HG03060 (cell line): ENCODE measurements around the gene SLC7A10.

ENCODE experiments used
- ATAC-seq: cut with Tn5 transposase; IDR thresholded peaks from one replicate; pipeline ENCODE4 v1.9.1; 2021; ENCODE audit warnings: low read depth, moderate number of reproducible peaks; ENCODE audit not compliant: unreplicated experiment

SLC7A10 gene

DNA sequence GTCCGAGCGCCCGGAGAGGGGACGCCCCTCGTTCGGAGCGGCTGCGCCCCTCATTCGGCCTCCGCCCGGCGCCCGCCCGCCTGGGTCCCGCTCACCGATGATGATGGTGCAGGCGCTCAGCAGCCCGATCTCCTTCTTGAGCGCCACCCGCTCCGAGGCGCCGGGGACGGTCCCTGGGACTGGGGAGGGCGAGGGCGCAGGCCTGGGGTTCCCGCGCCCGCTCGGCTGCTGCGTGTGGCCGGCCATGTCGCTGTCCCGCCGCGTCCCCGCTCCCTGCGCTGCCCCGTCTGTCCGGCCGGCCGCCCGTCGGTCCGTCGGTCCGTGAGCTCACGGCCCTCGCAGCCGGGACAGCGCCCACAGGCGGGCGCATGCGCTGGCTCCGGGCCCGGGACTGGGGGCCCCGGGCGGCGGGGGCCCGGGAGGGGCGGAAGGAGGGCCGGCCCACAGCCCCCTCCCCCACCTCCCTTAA lies at the start of gene SLC7A10:
TSS of gene SLC7A10 (minus strand) at position 393 of the 469 bp plus-strand sequence. CDS start at position 246, 147 bp downstream.
- ATAC-seq = no peak

DNA sequence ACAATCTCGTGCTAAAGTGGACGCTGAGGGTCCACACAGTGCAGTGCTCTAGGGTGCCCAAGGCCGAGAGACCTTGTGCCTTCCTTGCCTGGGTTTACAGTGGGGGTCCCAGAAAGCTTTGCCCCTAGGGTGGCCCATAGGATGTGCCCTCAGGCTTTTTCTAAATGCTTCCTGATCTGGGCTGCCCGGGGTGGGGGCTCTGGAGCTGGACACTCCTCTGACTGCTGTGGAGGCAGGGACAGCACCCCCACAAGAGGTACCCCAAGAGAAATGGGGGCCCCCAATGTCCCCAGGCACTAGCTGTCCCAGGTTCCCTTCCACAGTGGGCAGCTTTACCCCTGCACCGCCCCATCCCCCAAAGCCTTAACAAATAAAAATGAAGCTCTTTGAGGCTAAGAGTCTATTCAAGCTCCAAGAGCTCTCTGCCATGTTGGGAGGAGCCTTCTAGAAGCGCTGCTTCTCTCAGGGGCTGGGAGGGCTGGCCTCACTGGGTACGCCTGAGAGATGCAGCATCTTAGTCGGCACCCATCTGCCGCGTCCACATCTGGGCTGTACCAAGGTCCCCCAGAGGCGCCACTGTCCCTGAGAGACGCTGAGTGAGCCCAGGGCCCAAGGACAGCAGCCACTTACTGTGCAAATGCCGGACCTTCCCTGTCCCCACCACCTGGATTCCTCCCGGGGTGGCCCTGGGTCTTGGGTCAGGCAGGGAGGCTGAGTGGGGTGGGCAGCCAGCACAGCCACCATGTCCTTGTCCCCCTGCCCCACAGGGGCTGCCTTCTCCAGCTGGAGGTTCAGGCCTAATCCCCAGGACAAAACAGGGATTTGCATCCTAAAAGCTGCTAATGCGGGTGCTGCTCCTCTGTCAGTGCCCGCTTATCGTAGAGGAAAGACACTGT lies 49.3 kb upstream of the SLC7A10 start:
- no peak for ATAC-seq

DNA sequence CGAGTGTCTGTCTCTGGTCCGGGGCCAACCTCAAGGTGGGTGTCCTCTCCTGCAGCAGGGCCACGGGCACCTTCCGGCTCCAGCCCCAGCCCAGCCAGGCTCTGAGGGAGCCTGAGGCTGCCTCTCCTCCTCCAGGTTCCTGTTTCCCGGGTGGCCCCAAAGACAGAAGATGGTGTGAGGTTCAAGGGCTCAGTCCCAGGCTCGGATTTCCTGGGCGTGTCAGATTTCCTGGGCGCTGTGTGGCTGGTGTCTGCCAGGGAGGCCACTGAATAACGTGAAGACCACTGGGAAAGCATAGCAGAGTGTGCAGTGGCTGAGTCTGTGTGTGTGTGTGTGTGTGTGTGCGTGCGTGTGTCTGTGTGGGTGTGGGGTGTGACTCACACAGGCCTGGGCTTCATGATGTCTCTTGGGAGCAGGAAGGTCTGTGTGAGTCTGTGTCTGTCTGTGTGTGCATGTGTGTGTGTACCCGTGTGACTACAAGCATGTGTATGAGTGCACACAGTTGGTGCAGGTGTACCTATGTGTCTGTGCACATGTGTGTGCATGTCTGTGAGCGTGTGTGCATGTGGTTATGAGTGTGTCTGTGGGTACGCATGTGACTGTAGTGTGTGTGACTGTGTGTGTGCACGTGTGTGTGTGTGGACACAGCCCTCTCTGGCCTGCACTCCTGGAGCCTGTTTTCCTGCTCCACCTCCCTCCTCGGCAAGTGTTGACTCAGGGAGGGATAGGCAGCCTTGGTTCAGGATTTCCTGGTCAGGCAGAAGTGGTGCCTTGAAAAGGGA lies 48.4 kb upstream of the SLC7A10 start:
- no peak for ATAC-seq

DNA sequence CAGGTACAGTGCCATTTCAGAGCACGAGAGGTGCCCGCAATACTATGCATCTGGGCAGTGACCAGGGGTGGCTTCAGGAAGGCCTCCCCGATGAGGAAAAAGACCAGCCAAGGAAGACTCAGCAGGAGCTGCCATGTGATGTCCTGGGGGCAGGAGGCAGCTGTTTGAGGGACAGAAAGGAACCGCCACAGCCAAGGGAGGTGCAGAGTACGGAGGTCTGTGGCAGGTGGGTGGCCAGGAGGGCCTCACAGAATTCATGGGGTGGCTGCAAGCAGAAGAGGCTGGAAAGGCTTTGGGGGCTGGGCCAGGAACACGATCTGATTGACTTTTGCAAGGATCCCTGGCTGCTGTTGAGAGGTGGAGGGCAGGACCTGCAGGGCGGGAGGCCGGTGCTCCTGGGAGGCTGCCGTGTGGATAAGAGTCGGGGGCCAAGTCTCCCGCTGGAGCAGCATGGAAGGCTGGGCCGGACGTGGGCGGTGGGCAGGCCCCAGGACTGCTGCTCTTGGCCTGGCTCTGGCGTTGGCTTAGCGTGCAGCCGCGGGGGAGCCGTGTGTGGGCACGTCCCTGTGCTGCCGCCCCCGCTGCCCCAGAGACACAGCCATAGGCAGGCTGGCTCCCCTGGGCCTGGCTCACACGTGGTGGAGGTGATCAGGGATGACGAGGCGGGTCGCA lies 47.6 kb upstream of the SLC7A10 start:
- ATAC-seq = no peak

DNA sequence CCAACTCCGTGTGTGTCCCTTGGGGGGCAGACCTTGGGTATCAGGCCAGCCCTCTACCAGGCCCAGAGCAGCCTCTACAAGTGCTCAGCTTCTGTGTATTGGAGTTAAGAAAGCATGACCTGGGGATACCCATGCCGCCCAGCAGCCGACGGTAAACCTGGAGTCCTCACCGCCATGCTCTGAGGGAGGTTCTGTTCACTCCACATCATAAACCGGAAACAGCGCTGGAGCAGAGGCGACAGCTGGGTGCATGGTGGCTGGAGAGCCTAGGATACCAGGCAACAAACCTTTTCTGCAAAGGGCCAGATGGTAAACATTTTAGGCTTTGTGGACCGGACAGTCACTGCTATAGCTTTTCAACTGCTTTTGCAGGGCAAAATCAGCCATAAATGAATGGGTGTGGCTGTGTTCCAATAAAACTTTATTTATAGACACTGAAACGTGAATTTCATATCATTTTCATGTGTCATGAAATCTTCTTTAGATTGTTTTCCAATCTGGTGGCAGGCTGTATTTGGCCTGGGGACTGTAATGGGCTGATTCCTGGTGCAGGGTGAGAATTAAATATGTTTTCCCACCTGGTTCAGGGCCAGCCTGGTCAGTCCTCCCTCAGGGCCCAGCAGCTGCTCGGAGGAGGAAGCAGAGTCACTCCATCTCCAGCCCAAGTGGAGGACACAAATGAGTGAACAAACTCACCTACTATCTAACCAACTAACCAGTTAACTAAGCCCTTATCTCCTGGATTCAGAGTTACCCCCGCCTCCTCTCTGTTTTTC lies 45.8 kb upstream of the SLC7A10 start:
- no peak for ATAC-seq

DNA sequence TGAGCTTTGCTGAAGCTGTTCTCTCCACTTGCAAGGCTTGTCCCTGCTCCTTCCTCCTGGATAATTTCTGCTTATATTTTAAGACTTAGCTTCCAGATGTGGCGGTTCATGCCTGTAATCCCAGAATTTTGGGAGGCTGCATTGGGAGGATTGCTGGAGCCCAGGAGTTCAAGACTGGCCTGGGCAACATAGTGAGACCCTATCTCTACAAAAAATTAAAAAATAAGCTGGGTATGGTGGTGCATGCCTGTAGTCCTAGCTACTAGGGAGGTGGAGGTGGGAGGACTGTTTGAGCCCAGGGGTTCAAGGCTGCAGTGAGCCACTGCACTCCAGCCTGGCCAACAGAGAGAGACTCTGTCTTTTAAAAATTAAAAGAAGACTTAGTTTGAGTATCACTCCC lies 45.1 kb upstream of the SLC7A10 start:
- no peak for ATAC-seq

DNA sequence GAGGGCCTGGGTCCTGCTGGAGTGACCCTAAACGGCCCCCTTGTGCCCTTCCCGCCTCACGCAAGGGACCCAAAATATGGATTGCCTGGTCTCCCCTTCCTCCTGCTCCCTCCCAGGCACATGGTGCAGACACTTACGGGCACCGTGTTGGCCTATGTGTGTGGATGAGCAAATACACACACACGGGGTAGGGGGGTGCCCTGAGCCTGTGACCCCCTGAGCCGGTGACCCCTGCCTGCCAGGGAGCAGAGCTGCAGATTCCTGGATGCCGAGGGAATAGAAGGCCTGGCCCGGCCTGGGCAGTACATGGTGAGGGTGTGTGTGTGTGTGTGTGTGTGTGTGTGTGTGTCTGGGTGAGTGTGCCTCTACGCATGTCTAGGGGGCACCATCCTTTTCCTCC lies 43.4 kb upstream of the SLC7A10 start:
- no peak for ATAC-seq

DNA sequence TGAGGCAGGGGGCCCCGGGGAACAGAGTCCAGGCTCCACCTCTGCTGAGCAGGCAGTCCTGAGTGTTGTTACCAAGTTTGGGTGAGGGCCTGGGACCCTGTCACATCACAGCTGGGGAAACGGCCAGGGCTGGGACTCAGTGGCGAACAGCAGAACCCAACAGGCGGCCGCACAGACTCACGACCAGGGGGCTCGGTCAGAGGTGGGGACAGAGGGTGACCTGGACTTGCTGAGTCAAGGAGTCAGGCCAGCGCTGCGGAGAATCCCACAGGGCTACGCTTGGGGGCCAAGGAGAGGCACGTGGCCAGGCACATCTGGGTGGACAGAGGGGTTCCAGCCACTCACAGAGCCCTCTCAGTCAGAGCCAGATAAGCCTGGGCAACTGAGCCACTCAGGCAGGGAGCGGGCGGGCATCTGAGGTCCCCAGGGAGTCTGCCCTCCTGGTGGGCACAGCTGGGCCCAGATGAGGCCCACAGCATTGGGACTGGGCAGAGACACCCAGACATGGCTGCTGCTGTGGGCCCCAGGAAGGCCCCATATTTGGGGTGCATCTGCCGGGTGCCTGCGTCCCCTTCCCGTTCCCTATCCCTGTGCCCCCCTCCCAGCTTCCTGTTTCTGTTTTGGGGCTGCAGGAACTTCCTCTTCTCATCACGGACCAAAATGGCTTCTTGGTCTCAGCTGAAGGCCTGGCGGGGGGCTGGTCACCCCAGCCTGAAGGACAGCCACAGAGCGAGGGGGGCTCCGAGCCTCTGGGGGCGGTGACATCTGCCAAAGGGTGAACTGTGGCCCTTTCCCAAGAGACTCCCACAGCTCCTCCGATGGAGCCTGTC lies 42.7 kb upstream of the SLC7A10 start:
- ATAC-seq = no peak

DNA sequence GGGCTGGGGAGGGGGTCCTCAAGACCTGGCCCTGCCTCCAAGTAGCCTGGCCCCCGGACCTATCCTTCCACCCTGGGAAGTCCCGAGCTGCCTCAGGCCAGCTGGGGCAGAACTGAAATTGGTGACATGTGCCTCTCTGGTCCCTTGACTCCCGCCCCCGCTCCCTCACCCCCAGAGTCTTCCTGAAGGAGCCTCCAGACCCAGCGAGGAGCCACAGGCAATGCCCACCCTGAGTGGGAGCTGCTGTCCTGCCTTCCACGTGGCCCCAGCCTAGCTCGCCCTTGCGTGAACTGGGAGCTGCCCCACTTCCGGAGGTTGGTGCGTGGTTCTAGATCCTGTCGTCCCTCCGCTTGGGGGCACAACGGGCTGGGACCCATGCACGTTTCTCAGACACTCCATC lies 42.1 kb upstream of the SLC7A10 start:
- ATAC-seq = no peak

DNA sequence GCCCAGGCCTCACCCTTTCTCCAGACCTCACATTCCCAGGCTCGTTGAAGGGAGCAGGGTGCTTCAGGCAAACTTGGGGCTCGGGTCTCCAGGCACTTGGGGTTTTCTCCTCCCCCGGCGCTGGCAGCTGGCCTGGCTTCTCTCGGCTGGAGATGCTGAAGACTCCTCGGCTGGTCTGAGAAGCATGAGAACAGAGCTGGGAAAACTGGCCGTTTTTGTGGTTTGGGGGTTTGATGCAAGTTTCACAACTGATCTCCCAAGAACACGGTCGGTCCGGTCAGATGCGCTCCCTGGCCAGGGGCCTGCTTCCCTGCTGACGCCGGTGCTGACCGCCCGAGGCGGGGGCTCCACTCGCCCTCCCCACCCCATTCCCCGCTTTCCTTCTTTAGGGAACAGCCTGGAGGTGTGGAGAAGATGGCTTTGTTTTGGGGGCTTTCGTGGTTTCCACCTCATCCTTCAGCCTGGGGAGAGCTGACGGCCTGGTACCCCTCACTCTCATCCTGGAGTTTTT lies 41.4 kb upstream of the SLC7A10 start:
- ATAC-seq = no peak

DNA sequence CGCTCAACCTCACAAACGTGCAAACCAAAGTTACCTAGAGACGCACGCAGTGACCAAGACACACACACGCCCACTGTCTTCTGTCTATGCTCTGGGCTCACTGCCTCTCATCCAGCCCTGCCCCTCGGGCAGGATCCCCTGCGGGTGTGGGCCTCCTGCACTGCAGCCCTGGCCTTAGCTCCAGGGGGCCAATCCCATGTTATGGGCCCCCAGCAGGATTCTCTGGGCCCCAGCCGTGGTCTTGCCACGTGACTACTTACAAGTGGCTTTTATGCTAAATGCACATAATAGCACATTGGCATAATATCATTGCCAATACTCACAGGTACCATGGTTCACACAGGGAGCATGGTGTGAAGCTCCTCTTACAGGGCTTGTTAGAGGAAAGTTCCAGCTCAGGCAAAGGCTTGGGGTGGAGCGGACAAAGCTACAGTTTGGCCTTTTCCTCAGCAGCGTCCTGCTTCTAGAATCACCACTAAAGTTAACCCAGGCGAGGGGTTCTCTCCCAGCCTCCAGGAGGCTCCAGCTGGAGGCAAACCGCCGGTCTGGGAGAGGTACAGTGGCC lies 39.3 kb upstream of the SLC7A10 start:
- no peak for ATAC-seq

DNA sequence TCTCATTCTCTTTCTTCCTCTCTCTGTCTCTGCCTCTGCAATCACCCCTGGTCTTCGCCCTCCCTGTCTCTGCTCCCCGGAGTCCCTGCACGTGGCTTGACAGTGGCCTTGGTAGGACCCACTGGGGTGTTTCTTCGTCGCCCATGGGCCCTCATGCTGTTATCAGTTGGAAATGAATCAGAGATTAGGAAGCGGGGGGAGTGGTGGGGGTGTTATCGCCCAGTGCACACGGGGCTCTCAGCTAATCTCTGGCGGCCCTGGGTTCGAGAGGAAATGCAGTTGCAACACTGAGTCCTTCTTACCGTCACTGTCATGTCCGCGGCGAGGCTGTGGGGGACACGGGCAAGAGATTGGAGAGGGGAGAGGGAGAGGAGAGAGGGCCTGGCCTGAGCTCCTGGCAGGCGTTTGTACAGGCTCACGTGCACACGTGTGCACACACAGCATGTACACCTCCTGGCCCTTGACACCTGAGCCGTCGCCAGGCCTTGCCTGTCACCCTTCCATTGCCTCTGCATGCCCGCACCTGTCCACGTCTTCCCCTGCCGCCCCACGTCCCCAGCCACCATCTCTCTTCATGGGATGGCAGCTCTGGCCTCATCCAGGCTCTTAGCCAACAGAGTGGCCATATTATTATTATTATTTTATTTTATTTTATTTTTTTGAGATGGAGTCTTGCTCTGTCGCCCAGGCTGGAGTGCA lies 37.8 kb upstream of the SLC7A10 start:
- ATAC-seq = no peak

DNA sequence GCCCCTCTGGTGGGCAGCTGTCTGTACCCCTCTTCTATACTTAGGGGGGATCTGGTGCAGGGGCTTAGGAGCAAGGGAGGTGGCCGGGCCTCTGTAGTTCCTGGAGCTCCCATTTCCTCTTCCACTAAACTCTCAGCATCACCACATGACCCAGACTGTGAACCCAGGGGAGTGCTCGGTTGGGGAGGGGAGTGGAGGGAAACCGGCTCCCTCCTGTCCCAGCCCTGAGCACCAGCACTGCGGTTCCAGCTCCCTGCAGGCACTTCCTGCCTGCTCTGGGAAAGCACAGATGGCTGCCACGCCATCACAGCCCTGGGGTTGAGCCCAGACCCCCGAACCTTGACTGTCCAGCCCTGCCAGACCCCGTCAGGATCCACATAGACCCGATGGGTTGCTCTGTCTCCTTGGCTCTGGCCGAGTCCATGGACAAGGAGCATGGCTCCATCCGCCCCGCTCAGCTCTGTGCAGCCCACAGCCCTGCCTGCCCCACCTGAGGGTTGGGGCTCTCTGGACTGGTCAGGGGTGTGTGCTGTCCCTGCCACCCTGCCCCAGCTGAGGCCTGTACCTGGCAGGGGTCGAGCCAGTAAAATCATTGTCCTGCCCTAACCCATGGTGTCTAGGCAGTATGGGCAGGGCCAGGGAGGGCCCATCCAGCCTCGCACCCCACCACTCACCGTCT lies 36.0 kb upstream of the SLC7A10 start:
- ATAC-seq = no peak

DNA sequence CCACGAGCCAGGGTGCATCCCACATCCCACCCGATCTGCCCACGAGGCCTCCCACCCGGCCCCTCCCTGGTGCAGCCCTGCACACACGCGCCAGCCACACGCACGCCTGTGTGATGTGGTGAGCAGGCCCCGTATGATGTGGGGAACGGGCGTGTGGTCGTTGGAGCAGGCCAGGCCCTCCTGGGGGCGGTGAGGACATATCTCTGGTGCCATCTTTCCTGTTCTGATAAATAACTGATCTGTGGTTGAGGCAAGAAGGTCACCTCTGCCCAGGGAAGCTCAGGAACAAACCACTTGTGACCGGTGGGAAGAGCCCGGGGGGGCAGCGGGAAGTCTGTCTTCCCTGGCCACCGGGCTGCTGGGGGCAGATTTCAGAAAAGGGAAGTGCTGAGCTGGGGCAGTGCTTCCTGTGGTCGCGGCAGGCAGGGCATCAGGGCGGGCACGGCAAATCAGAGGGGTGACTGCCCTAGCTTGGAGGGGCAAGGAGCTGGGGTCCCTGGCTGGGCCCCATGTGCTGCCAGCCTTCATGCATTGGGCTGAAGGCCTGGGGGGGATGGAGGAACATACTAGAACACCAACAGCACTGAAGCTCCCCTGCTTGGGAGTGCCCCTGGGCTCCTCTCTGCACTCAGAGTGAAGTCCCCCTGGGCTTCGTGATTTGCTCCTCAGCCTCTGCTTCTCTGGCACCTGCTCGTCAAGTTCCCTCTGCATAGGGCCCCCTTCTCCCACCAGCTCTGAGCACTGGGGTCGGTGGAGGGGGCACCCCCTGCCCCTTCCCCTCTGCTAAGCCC lies 35.2 kb upstream of the SLC7A10 start:
- no peak for ATAC-seq

DNA sequence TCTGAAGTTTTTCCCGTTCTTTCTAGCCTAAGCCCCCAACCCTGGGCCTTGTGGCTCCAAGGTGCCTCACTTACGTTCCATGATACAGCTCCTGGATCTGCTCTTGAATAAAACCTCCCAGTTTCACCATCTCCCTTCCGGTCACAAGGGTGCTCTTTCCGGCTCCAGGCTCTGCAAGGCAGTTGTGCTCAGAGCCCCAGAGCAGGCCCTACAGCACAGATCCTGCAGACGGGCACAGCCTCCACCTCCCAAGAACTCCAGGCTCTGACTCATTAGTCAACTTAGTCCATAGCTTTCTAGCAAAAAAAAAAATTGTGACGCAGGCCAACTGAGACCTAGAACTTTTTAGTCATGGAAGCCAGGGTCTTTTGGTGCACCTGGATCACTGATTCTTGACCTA lies 33.9 kb upstream of the SLC7A10 start:
- ATAC-seq = no peak

DNA sequence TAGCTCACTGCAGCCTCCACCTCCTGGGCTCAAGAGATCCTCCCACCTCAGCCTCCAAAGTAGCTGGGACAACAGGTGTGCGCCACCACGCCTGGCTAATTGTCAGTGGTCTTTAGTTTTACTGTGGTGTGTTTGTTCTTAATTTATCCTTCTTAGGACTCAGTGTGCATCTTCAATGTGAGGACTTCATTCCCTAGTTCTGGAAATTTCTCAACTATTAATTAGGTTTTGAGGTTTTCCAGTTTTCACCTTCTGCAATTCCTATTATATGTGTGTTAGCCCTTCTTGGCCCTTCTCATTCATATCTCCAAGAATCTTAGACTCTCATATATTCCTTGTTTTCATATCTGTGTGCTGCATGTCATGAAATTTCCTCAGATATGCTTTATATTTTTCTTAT lies 32.2 kb upstream of the SLC7A10 start:
- no peak for ATAC-seq

DNA sequence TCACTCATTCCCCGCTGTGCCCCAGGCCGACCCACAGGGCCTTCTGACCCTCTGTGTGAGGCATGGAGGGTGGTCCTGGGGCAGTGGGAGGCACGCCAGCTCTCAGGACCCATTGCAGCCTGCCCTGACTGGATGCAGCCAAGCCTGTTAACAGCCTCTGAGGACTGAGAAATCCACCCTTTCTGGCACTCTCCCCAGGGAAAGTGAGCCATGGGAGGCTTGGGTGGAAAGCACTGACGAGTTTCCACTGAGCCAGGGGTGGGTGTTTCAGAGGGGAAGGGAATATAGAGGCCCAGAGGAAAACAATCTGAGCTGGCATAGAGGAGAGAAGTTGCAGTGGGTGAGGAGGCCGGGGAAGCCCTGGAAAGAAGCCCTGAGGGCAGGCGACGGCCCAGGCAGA lies 30.6 kb upstream of the SLC7A10 start:
- ATAC-seq = no peak
